ENCODE measurements around the gene ZFP91.

ZFP91 gene

DNA sequence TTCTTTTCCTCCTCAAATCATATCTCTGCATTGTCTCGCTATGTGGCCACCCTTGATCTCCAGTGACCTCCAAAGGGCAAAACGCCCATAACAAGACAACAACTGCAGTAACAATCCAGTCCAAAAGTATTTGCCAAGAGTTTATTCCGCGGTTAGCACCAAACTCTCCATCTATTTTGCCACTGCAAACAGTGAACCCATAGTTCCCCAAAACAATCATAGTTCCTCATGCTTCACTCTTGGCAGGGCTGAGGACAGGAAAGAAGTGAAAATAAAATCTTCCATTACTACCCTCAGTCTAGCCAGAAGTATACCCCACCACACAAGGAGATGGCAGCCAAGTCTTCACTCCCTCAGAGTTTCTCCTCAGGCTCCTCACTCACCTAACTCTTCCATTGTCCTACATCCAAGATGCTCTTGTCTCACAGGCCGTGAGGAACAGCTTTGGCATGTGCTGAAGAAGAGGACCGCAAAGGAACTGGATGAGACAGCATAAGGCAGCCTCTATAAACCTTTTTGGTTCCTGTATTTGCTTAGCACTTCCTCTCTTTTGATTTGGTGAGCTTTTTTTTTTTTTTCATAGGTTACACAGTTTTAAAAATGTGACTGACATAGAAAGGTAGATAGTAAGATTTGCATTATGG lies 3.4 kb upstream of the ZFP91 start, which contains the start of gene LPXN:
Gene LPXN (minus strand): TSS at position 480 of the 644 bp plus-strand sequence. CDS start 84 bp downstream, at position 396.
- no peak for TF ChIP-seq CTCF (conservative IDR thresholded peaks at IDR 0.05; ENCODE audit: control insufficient read depth, insufficient read depth, low read depth, low read length)
- peak within 1 kb of the TSS; percentile 38 for H3K4me3 ChIP-seq (ENCODE audit: control insufficient read depth, low read depth, low read length)
- peak; percentile 81 for DNase-seq (ENCODE audit: low read depth)

DNA sequence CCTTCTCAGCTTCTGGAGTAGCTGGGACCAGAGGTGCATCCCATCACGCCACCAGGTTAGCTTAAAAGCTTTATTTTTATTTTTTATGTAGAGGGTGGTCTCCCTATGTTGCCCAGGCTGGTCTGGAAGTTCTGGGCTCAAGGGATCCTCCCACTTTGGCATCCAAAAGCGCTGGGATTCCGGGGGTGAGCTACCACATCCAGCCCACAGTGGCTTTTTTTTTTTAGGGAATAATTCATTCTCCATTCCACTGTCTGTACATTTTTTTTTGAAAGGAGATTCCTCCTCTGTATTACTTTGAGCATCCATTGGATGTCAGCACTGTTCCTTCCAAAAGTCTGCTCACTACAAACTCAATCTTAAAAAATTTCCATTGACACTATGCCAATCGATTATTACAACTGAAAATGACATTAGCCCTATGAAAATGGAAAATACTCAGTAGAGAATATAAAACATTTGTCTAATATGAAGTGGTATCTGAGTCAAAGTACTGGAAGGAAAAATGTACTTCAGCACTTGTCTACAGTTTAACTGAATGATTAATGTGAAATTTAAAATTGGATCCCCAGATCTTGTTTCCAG lies 1.9 kb upstream of the ZFP91 start:
- TF ChIP-seq CTCF (conservative IDR thresholded peaks at IDR 0.05; ENCODE audit: control insufficient read depth, insufficient read depth, low read depth, low read length): peak; percentile 61
- peak; percentile 66 for DNase-seq (ENCODE audit: low read depth)

DNA sequence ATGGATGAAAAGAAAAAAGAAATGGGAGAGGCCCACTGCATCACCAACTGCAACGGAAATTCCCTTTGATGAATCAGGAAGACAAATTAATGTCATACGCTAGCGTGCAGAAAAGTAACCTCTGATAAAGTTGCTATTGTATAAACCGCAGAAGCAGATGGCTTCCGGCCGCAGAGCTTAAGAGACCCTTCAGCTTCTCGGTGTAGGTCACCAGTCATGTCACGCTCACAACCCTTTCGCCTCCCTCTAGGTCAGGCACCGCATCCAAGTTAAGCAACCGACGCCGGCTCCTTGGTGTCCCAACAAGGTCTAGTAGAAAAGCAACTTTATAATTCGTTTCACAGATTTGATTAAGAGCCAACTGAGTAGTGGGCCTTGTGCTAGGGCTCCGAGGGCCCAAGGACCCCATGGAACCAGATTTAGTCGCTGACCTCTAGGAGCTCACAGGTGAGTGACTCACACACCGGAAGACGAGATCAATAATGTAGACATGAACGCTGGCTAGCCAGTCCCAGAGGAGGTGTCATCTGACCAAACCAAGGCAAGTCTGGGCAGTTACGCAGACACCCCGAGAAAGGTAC lies 1.2 kb upstream of the ZFP91 start:
- H3K4me3 ChIP-seq (ENCODE audit: control insufficient read depth, low read depth, low read length): peak overlapping the region; percentile 95
- peak; percentile 91 for DNase-seq (ENCODE audit: low read depth)
- no peak for TF ChIP-seq CTCF (conservative IDR thresholded peaks at IDR 0.05; ENCODE audit: control insufficient read depth, insufficient read depth, low read depth, low read length)

More for the DNA sequence above, 1.9 kb upstream of the ZFP91 start:
- peak overlapping the region; percentile 95 for H3K4me3 ChIP-seq (ENCODE audit: control insufficient read depth, low read depth, low read length)

DNA sequence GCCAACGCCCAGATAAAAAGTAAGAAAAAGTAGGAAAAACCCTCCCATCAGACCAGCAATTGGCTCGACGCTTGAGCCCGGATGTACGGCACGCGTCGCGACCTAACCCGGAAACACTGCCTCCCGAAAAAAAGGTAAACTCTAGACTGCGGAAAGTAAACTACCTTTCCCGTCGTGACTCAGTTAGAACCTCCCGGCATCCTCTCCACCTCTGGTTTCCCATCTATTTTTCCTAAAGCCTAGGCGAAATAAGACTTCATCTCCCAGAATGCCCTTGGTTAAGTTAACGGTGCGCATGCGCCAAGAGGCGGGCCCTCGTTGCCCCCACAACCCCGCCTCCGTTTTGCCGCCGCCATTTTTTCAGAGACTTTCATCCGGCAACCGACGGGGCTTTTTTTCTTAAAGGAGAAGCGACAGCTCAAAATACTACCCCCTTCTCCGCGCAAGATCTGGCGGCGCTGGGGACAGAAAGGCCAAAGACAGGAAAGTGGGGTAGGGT lies 678 bp upstream of the ZFP91 start:
- DNase-seq (ENCODE audit: low read depth): peak; percentile 98
- H3K4me3 ChIP-seq (ENCODE audit: control insufficient read depth, low read depth, low read length): peak overlapping the region; percentile 95
- no peak for TF ChIP-seq CTCF (conservative IDR thresholded peaks at IDR 0.05; ENCODE audit: control insufficient read depth, insufficient read depth, low read depth, low read length)

DNA sequence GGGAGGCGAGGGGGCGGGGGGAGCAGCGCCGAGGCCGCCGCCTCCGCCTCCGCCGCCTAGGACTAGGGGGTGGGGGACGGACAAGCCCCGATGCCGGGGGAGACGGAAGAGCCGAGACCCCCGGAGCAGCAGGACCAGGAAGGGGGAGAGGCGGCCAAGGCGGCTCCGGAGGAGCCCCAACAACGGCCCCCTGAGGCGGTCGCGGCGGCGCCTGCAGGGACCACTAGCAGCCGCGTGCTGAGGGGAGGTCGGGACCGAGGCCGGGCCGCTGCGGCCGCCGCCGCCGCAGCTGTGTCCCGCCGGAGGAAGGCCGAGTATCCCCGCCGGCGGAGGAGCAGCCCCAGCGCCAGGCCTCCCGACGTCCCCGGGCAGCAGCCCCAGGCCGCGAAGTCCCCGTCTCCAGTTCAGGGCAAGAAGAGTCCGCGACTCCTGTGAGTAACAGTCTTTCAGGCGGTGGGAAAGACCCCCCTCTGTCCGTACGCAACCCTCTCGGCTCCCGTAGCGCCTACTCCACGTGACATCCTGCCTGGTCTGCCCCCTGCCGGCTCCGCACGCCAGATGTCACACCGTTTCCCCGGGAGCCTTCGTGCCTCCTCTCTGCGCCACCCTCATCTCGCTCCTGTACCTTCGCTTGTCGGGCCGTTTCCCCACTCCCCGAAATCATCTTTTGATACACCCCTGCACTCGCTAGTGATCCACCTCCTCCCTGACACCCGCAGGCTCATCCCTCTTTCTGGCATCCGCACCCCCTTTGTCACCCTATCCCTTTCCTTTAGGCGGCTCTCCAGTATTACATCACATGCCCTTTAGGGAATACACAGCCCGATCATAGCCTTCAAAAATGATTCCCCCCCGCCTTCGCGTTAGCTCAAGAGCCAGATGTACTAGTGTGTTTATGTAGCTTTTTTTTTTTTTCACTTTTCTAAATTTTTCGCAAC lies 598 bp downstream of the ZFP91 start:
- peak; percentile 67 for TF ChIP-seq CTCF (conservative IDR thresholded peaks at IDR 0.05; ENCODE audit: control insufficient read depth, insufficient read depth, low read depth, low read length)

DNA sequence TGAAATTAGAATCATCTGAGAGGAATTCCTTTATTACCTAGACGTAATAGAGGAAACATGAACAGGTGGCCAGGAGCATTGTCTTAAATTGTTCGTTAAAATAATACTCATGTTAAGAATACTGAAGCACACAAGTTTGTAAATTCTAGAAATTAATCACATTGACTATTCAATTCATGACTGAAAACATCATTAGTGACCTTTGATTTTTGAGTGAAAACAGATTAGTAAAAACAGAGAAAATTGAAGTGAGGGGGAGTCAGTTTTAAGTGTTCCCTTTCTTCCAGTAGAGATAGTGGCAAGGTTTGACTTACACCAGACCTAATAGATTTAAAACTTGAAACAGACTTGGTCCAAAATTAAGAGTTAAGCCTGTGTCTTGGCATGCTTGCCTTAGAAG lies 1.4 kb downstream of the ZFP91 start:
- no peak for TF ChIP-seq CTCF (conservative IDR thresholded peaks at IDR 0.05; ENCODE audit: control insufficient read depth, insufficient read depth, low read depth, low read length)
- no peak for DNase-seq (ENCODE audit: low read depth)

More for the DNA sequence above, 598 bp downstream of the ZFP91 start:
- DNase-seq (ENCODE audit: low read depth): peak; percentile 90
- peak overlapping the region; percentile 84 for H3K4me3 ChIP-seq (ENCODE audit: control insufficient read depth, low read depth, low read length)

More for the DNA sequence above, 1.4 kb downstream of the ZFP91 start:
- H3K4me3 ChIP-seq (ENCODE audit: control insufficient read depth, low read depth, low read length): peak overlapping the region; percentile 84
